GM21515 (cell line): Measurements from ENCODE around the gene RXRA.

Experiments used
- ATAC-seq: cut with Tn5 transposase; IDR thresholded peaks from one replicate; pipeline ENCODE4 v1.9.1; 2021; ENCODE audit not compliant: unreplicated experiment

The RXRA gene

GRCh38 chr9:134413112-134413715 is 87.0 kb downstream of the RXRA start:
- ATAC-seq, result no peak

- no peak for ATAC-seq
Observed at GRCh38 chr9:134413890-134414623, 87.8 kb downstream of the RXRA start.

- no peak for ATAC-seq
Observed at GRCh38 chr9:134414900-134415425, 88.7 kb downstream of the RXRA start.

GRCh38 chr9:134416385-134417015 is 90.2 kb downstream of the RXRA start:
- ATAC-seq, result no peak

GRCh38 chr9:134418354-134418753 is 92.1 kb downstream of the RXRA start:
- no peak for ATAC-seq

GRCh38 chr9:134419000-134419683 is 92.9 kb downstream of the RXRA start:
- no peak for ATAC-seq

GRCh38 chr9:134419684-134420076 is 93.4 kb downstream of the RXRA start:
- no peak for ATAC-seq

GRCh38 chr9:134420281-134420845 is 94.1 kb downstream of the RXRA start:
- no peak for ATAC-seq

GRCh38 chr9:134420974-134421432 is 94.7 kb downstream of the RXRA start:
- no peak for ATAC-seq

GRCh38 chr9:134421888-134422287 is 95.6 kb downstream of the RXRA start:
- no peak for ATAC-seq

- ATAC-seq, result no peak
Observed at GRCh38 chr9:134422301-134423090, 96.2 kb downstream of the RXRA start.

- ATAC-seq, result no peak
Observed at GRCh38 chr9:134423166-134423565, 96.9 kb downstream of the RXRA start.

- ATAC-seq, result no peak
Observed at GRCh38 chr9:134423749-134424148, 97.5 kb downstream of the RXRA start.

- no peak for ATAC-seq
Observed at GRCh38 chr9:134424818-134425217, 98.6 kb downstream of the RXRA start.

- ATAC-seq, result no peak
Observed at GRCh38 chr9:134425401-134425800, 99.1 kb downstream of the RXRA start.

- ATAC-seq, result no peak
Observed at GRCh38 chr9:134425812-134426211, 99.6 kb downstream of the RXRA start.

- no peak for ATAC-seq
Observed at GRCh38 chr9:134426436-134426835, 100.2 kb downstream of the RXRA start.

- no peak for ATAC-seq
Observed at GRCh38 chr9:134427153-134427782, 101.0 kb downstream of the RXRA start.

GRCh38 chr9:134428559-134428958 is 102.3 kb downstream of the RXRA start:
- ATAC-seq, result no peak

GRCh38 chr9:134429007-134429406 is 102.8 kb downstream of the RXRA start:
- no peak for ATAC-seq
